Muscle layer of duodenum (tissue), 2 donors: ENCODE measurements around the gene STAM.

Experiments
- H3K27ac ChIP-seq: one replicate; pipeline ENCODE4 v1.7.0; 2013; ENCODE audit warnings: mild to moderate bottlenecking, low read length
- H3K27me3 ChIP-seq: one replicate; pipeline ENCODE4 v1.7.0; 2013; ENCODE audit warnings: low read depth, mild to moderate bottlenecking, control low read depth, low read length
- H3K36me3 ChIP-seq, 2 donors: one replicate each; pipeline ENCODE4 v1.7.0; 2013; ENCODE audit warnings: low read length in 2 of 2, control low read depth in 1 of 2, mild to moderate bottlenecking in 1 of 2; ENCODE audit not compliant: insufficient read depth in 2 of 2, control insufficient read depth in 1 of 2
- H3K4me1 ChIP-seq, 2 donors: one replicate each; pipeline ENCODE4 v1.7.0; 2013; ENCODE audit warnings: low read length in 2 of 2, mild to moderate bottlenecking in 2 of 2, control low read depth in 1 of 2, moderate library complexity in 1 of 2; ENCODE audit not compliant: insufficient read depth in 2 of 2, control insufficient read depth in 1 of 2
- H3K4me3 ChIP-seq, 2 donors: one replicate each; pipeline ENCODE4 v1.7.0; 2013; ENCODE audit warnings: low read length in 2 of 2, low read depth in 1 of 2, mild to moderate bottlenecking in 1 of 2
- H3K9me3 ChIP-seq, 2 donors: one replicate each; pipeline ENCODE4 v1.7.0; 2013; ENCODE audit warnings: low read length in 2 of 2, control low read depth in 1 of 2, mild to moderate bottlenecking in 1 of 2; ENCODE audit not compliant: control insufficient read depth in 1 of 2
- donor health status: healthy.

The STAM gene

GRCh38 chr10:17661510-17661909 is 17.6 kb downstream of the STAM start:
- Histone ChIP-seq H3K4me3 (no peak overlapping the region), H3K9me3 (no peaks in the 10 kb centered on the region), H3K4me1 (no peaks in the 10 kb centered on the region), H3K27ac (no peak overlapping the region), H3K27me3 (no peaks in the 10 kb centered on the region), H3K36me3 (peaks cover 14 to 19% of the 10 kb centered on the region in 2 donors)

- Histone ChIP-seq H3K4me1 (no peaks in the 10 kb centered on the region), H3K4me3 (no peak overlapping the region), H3K27me3 (no peaks in the 10 kb centered on the region), H3K9me3 (no peaks in the 10 kb centered on the region), H3K36me3 (peaks cover 14 to 19% of the 10 kb centered on the region in 2 donors), H3K27ac (no peak overlapping the region)
Observed at GRCh38 chr10:17662193-17663138, 18.5 kb downstream of the STAM start.

GRCh38 chr10:17663450-17663849 is 19.5 kb downstream of the STAM start:
- no peak overlapping the region for H3K27ac ChIP-seq
- no peaks in the 10 kb centered on the region for H3K9me3 ChIP-seq
- no peaks in the 10 kb centered on the region for H3K27me3 ChIP-seq
- peaks cover 14 to 19% of the 10 kb centered on the region in 2 donors for H3K36me3 ChIP-seq
- H3K4me3 ChIP-seq: no peak overlapping the region
- H3K4me1 ChIP-seq: no peaks in the 10 kb centered on the region

- Histone ChIP-seq H3K27me3 (no peaks in the 10 kb centered on the region), H3K36me3 (peaks cover 14 to 19% of the 10 kb centered on the region in 2 donors), H3K27ac (peak overlapping the region; percentile 41), H3K9me3 (no peaks in the 10 kb centered on the region), H3K4me3 (no peak overlapping the region), H3K4me1 (no peaks in the 10 kb centered on the region)
Observed at GRCh38 chr10:17665747-17666146, 21.8 kb downstream of the STAM start.

- H3K4me1 ChIP-seq: peaks cover 3 to 11% of the 10 kb centered on the region in 2 donors
- peaks cover 0 to 4% of the 10 kb centered on the region in 2 donors for H3K36me3 ChIP-seq
- H3K9me3 ChIP-seq: no peaks in the 10 kb centered on the region
- H3K27me3 ChIP-seq: no peaks in the 10 kb centered on the region
- no peak overlapping the region for H3K27ac ChIP-seq
- no peak overlapping the region for H3K4me3 ChIP-seq
Observed at GRCh38 chr10:17668435-17669184, 24.7 kb downstream of the STAM start.

- Histone ChIP-seq H3K4me1 (peaks cover 3 to 13% of the 10 kb centered on the region in 2 donors), H3K4me3 (no peak overlapping the region), H3K9me3 (no peaks in the 10 kb centered on the region), H3K27ac (no peak overlapping the region), H3K36me3 (peaks cover 0 to 7% of the 10 kb centered on the region in 2 donors), H3K27me3 (no peaks in the 10 kb centered on the region)
Observed at GRCh38 chr10:17669185-17669872, 25.4 kb downstream of the STAM start.

GRCh38 chr10:17671307-17671706 is 27.4 kb downstream of the STAM start:
- Histone ChIP-seq H3K4me1 (peaks cover 3 to 13% of the 10 kb centered on the region in 2 donors), H3K27ac (no peak overlapping the region), H3K36me3 (peaks cover 0 to 3% of the 10 kb centered on the region in 2 donors), H3K9me3 (no peaks in the 10 kb centered on the region), H3K27me3 (no peaks in the 10 kb centered on the region), H3K4me3 (no peak overlapping the region)

- no peak overlapping the region for H3K27ac ChIP-seq
- no peak overlapping the region for H3K4me3 ChIP-seq
- H3K4me1 ChIP-seq: peaks cover 3 to 13% of the 10 kb centered on the region in 2 donors
- H3K9me3 ChIP-seq: no peaks in the 10 kb centered on the region
- no peaks in the 10 kb centered on the region for H3K27me3 ChIP-seq
- H3K36me3 ChIP-seq: peaks cover 0 to 3% of the 10 kb centered on the region in 2 donors
Observed at GRCh38 chr10:17673471-17674061, 29.6 kb downstream of the STAM start.

- Histone ChIP-seq H3K9me3 (no peaks in the 10 kb centered on the region), H3K27me3 (no peaks in the 10 kb centered on the region), H3K4me1 (peaks cover 3 to 13% of the 10 kb centered on the region in 2 donors), H3K27ac (no peak overlapping the region), H3K36me3 (peaks cover 0 to 3% of the 10 kb centered on the region in 2 donors), H3K4me3 (no peak overlapping the region)
Observed at GRCh38 chr10:17674566-17674965, 30.6 kb downstream of the STAM start.

- Histone ChIP-seq H3K27me3 (no peaks in the 10 kb centered on the region), H3K9me3 (no peaks in the 10 kb centered on the region), H3K4me3 (no peak overlapping the region), H3K4me1 (peaks cover 3 to 13% of the 10 kb centered on the region in 2 donors), H3K36me3 (peaks cover 0 to 3% of the 10 kb centered on the region in 2 donors), H3K27ac (no peak overlapping the region)
Observed at GRCh38 chr10:17675638-17676037, 31.7 kb downstream of the STAM start.
